Stimulated activated CD8-positive, alpha-beta memory T cell treated with anti-CD3 and anti-CD28 coated beads, Interleukin-15, amount 100 ng/mL, for 48 hours (primary cell): ENCODE results near the gene RNU1-2.
"Not testable (repeated sequence)": the region's sequence is repeated elsewhere in the genome, so short reads cannot be mapped to it uniquely, and the experiment has no call there.

Experiments used
- DNase-seq, 2 donors: peaks; one replicate each; pipeline ENCODE4 v3.0.0-alpha.2; 2020; ENCODE audit warnings: low read depth in 2 of 2

RNU1-2 gene

DNA sequence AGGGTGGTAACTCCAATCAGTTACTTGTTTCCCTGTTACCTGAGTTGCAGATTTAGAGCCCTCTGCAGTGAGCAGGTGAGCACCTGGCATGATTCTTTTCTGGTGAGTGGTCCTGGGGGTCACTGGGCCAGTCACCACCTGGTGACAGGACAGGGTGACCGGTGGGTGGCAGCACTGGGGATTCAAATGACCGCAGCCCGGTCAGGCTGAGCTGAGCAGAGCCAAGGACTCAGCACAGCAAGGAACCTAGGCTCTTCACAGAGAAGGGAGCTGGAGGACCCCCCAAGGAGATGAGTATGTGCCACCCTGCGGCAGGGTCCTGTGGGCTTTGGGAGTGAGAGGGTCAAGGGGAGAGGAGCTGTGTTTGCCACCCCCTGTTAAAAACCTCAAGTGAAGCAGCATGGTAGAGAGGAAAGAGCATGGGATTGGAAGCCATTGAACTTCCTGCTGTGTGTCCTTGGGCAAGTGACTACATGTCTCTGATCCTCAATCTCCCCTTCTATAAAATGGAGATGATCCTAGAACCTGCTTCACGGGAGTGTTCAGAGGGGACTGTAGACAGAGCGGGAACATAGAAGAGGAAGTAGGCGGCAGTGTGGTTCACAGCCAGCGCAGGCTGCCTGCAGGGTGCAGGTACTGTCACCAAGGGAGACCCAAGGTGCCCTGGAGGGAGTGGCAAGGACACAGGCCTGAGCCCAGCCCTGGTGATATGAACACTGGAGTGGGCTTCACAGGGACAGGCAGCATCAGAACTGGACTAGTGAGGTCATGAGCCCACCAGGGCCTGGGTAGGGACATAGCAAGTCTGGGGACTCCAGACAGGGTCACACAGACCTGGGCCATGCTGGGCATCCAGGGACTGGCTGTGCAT is 16.3 kb downstream of the RNU1-2 start:
- not testable (repeated sequence) for DNase-seq

DNA sequence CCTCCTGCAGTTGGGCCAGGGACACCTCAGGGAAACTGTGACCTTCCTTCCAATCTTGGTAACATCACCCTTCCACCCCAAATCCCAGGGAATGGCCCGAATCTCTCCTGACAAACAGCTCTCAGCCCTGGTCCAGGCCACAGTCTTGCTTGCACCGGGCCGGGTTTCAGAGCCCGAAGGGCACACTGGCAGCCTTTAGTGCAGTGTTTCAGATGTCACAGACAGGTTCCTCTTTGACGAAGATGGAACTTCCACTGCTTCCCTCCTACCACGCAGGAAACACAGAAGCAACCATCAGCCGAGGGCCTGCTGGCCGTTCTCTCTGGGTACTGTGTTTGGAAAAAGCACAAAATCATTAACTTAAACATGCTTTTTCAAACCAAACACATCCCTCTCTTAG is 17.0 kb downstream of the RNU1-2 start:
- not testable (repeated sequence) for DNase-seq

DNA sequence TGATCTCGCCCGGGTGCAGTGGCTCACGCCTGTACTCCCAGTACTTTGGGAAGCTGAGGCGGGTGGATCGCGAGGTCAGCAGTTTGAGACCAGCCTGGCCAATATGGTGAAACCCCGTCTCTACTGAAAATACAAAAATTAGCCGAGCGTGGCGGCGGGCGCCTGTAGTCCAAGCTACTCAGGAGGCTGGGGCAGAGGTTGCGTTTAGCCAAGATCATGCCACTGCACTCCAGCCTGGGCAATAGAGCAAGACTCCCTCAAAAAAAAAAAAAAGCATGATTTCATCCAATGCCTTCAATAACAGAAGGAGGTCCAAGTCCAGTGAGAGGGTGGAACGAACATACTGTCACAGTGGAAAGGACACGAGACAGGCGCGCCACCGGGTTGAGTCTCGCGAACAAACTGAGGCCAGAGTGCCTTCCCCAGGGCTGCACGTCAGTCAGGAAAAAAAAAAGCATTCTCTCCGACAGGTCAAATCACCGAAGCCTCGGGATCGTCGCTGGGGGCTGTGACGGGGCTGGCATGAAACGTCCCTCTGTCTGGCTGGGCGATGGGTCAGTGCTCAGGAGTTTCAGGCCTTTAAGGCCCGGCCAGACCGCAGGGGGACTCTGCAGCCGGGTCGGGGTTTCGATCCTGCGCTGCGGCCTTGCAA is 17.5 kb downstream of the RNU1-2 start:
- DNase-seq, result no peak

DNA sequence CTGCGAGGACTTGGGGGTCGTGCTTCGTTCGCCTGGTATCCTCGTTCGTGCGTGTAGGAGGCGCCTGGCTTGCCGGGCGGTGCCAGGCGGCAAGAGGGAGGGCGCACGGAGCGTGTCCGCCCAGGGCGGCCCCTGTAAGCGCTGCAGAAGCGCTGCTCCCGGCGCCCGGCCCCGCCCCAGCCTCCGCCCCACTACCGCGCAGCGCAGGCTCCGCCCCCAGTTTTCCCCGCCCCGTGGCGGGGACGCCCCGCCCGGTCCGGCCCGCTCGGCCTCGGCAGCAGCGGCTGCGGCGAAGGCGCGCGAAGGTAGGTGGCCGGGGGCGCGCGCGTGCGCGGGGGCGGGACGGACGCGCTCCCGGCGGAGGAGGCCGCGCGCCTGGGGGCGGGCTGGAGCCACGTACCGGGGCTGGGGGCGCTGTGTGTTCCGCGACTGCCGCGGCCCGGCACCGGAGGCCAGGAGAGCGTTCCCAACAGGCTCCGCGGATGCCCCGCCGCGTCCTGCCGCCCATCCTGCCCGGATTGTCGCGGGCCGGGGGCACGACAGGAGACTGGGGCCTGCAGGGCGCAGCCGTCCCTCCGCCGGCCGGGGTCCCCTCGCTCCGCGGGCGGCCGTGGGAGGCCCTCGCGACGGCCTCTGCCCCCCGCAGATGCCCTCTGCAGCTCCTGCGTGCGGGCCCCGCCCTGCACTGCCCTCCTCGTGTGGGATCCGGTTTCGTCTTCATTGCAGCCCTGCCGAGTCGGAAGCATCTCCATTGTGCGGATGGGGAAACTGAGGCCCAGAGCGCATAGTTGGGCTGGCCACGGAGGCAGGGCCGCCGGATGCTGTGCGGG is 18.3 kb downstream of the RNU1-2 start:
- DNase-seq, result peak; percentile 95

DNA sequence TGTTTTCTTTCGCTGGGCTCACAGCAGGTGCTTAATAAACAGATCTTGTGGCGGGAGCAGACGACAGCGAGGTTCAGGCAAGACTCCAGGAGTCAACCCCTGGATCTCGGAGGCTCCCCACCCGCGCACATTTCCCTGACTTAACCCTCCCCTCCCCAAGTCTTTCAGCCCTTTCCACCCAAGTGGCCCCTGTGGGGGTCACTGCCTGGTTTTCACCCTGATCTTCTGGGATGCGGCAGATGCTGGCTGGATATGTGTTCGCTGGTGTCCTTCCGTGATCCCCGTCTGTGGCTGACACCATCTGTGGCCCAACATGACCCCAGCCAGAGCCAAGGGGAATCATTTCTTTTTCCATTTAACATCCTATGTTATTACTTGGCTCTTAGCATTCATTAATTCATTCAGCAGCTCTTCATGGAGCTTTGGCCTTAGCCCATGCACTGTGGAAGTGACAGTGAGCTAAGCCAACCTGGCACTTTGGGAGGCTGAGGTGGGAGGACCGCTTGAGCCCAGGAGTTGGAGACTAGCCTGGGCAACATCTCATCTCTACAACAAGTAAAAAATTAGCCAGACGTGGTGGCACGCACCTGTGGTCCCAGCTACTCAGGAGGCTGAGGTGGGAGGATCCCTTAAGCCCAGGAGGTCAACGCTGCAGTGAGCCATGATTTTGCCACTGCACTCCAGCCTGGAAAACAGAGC is 19.3 kb downstream of the RNU1-2 start:
- not testable (repeated sequence) for DNase-seq

DNA sequence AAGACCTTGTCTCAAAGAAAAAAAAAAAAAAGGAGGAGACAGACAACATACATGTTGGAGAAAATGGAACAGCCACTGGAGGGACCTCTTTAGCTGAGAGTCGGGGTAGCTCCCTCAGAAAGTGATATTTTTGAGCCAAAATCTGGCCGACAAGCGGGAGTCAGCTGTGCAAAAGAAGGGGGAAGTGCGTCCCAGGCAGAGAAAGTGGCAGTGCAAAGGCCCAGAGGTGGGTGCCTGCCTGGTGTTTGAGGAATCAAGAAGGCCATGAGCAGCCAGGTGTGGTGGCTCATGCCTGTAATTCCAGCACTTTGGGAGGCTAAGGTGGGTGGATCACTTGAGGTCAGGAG is 19.8 kb downstream of the RNU1-2 start:
- no peak for DNase-seq

DNA sequence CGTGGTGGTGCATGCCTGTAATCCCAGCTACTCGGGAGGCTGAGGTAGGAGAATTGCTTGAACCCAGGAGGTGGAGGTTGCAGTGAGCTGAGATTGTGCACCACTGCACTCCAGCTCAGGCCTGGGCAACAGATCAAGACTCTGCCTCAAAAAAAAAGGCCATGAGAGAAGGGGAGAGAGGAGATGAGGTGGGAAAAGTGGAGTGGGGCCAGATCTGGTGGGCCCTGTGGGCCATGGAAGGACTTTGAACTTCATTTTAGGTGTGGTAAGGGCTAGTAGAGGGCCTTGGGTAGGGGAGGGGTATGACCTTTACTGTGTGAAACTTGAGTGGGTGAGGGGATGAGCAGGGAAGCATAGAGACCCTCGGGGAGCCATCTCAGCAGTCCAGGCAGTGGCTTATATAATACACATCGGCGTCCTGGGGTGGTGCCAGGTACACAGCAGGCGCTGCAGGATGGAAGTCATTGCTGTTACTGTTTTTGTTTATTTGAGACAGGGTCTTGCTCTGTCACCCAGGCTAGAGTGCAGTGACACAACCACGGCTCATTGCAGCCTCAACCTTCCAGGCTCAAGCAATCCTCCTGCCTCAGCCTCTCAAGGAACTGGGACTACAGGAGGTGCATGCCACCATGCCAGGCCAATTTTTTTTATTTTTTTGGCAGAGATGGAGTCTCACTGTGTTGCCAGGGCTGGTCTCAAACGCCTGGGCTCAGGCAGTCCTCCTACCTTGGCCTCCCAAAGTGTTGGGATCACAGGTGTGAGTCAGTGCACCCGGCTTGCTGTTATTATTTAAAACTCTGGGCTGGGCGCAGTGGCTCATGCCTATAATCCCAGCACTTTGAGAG is 20.5 kb downstream of the RNU1-2 start:
- not testable (repeated sequence) for DNase-seq

DNA sequence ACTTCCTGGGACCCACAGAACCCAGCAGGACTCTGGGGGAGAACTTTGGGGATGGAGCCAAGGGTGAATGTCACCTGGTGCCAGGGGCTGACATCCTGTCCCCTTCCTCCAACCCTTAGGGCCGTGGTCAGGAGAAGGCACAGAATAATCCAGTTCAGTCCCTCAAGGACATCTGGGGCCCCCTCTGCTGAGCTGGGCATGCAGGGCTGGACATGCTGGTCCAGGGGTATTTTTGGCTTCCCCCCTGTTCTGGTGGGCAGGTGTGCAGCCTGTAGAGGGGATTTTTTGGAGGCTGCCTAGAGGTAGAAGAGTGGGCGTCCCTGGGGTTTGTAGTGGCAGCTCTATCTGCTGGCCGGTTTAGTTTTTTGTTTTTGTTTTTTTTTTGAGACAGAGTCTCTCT is 22.6 kb downstream of the RNU1-2 start:
- no peak for DNase-seq

DNA sequence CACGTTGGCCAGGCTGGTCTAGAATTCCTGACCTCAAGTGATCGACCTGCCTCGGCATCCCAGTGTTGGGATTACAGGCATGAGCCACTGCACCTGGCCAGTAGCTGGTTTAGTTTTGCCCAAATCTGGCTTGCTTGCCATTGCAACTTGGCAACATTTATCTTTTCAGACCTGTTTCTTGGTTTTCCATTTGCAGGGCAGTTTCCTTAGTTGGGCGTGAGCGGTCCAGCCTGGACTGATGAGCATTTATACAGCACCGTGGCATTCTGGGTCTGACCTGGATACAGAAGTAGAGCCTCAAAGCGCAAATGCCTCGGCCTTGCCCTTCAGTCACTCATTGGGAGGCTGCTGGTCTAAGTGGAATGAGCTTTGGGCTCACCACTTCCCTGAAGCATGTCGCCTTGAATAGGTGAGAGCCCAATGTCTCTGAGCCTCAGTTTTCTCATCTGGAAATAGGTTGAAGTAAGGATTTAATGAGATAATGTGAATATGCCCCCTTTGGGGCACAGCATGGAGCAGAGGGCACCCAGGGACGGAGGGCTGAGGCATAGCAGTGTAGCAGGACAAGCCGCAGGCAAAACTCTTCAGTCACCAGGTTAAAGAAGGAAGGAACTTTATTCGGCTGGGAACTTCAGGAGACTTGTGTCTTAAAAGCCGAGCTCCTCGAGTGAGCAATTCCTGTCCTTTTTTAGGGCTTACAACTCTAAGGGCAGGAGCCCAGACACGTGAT is 23.3 kb downstream of the RNU1-2 start:
- not testable (repeated sequence) for DNase-seq

DNA sequence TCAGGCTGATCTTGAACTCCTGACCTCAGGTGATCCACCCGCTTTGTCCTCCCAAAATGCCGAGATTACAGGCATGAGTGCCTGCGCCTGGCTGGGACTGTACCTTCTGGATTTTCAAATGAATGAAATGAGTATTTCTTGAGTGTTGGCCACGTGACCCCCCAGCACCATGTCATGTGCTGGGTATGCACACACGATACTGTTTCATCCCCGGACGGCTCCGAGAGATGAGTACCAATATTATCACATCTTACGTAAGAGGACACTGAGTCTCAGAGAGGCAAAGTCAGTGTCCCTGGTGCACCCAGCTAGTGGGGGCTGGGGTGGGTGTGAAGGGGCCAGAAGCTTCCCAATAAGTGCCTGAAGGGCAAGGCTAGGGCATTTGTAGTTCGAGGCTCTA is 25.2 kb downstream of the RNU1-2 start:
- no peak for DNase-seq

DNA sequence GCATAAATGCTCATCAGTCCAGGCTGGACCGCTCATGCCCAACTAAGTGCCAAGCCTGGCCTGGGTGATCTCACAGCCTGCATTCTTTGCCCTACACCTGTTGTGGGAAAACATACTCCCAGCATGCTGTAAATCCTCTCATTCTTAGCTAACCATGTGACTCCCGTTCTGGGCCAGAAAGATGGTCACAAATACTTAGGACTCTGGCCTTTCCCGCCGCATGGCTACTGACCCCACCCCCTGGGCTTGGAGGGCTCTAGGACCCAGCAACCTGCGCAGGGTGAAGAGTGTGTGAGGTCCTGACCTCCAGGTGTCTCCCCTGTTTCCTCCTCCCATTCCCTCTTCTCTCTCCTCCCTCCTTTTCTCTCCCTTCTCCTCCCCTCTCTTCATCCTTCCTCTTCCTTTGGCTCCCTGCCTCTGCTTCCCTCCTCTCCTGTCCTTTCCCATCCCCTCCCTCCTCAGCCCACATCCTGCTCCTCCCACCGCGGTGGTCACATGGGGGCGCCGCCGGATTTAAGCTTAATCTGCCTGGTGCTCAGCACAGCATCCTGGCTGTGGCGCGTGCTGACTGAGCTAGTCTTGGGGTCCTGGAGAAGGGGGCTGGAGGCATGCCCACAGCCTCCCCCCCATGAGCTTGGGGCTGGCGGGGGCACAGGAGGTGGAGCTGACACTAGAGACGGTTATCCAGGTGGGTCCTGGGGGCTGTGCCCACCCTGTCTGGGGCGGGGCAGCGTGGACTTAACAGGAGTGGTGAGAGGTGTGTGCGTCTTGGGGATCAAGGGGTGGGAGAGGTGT is 25.8 kb downstream of the RNU1-2 start, which contains the start of gene CROCC:
Gene CROCC (plus strand): TSS at position 541 of the 795 bp plus-strand sequence. CDS start 88 bp downstream, at position 629.
- DNase-seq, result peak in 1 of 2 donors; percentile 38

DNA sequence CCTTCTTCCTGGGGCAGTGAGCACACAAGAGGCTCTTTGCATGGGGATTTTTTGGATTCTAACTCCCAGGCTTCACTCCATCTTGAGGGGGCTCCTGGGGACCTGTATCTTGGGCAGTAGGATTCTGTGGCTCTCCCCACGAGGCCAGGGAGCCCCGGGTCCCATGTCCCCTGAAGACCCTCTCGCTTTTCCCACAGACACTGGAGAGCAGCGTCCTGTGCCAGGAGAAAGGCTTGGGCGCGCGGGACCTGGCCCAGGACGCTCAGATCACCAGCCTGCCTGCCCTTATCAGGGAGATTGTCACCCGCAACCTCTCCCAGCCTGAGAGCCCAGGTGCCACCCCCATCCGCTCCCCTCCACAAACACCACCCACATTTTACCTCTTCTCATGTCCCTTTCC is 26.7 kb downstream of the RNU1-2 start:
- DNase-seq, result no peak

DNA sequence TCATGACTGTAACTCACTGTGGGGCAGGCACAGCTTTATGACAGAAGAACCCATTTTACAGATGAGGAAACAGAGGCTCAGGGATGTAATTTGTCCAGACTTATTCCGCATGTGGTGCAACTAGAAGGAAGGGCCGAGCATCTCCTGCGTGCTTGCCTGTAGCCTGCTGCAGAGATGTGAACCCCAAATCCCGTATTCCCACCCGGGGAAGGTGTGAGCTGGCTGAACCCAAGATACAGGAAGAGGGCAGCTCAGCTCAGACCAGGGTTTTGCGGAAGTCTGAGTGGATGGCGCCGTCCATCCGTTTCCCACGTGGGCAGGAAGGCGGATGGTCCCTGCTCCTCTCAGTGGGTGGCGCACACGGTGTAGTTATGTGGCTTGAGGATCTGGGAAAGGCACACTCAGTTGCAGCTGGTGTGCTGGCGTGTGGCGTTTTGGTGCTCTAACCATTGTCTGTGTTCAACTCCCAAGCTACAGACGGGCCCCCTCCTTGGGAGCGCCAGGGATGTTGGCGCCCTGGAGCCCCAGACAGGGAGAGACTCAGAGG is 27.2 kb downstream of the RNU1-2 start:
- no peak for DNase-seq

DNA sequence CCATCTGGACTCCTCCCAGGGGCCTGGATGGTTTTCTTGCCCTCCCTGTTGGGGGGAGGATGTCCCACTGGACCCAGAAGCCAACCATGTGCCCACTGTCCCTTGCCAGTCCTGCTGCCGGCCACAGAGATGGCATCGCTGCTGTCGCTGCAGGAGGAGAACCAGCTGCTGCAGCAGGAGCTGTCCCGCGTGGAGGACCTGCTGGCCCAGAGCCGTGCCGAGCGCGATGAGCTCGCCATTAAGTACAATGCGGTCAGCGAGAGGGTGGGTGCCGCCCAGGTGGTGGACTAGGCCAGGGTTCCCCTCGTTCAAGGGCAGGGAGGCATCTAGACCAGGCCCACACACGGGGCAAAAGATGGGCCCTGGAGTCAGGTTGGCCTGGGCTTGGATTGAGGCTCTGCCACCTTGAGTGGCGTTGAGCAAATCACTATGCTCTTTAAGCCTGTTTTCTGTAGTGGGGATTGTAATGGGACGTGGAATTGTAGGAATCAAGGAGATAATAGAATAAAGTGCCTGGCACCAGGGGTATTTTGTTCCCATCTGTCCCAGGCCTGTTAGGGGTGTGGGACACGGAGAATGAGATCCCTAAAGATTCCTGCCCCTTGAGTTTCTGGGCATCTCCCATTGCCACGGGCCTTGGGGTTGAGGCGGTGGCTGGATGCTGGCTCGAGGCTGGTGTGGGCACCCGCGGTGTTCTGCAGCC is 28.6 kb downstream of the RNU1-2 start:
- DNase-seq, result no peak

DNA sequence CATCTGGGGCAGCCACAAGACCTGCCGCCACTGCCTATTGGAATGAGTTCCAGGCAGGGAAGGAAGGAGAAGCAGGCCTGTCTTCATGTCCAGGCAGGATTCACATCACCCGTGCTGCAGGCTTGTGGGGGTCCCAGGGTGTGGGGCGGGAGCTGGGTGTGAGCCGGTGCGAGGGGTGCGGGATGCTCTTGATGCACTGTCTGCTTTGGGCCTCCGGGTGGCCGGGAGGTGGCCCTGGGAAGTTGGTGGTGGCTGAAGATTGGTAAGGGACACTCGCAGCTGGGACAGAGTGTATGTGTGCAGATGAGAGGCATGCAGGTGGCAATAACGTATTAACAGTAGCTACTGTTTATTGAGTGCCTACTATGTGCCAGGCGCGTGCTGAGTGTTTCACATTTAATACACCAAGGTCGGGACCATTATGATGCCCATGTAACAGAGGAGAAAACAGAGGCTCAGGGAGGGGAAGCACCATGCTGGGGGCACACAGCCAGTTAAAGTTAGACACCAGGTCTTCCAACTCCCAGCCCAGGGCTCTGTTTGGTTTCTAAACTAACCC is 29.2 kb downstream of the RNU1-2 start:
- no peak for DNase-seq

DNA sequence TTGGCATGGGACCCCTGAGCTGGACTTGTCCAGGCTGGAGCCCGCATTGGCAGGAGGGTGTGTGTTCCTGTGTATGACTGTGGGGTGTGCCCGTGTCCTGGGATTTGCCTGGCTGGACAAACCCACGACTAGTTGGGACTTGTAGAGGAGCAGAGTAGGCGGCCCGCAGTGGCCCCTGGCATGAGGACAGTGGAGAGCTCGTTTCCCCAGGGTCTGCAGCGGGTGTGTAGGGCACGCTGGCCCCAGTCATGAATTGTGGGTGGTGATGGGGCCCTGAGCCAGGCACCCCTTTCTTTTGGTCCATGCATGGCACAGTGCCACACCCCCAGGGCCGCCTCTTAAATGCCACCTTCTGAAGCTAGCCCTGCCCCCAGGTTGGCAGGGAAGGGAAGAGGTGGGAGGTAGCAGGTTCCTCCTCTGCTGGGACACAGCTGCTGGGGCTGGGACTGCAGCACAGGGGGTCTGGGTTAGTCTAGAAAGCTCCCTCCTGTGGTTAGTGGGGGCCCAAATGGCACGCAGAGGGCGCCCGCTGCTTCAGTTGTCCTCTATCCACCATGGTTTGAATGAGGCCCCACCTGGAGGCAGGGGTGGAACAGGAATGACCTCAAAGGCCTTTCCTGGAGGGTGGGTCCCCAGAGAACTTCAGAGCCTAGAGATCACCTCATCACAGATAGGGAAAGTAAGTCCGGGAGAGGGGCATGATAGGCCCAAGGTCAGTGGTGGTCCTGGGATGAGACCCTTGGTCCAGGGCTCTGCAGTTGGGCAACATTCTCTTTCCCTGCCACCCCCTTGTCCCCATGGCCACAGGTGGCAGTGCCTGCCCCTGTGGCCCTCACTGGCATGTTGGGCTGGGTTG is 30.1 kb downstream of the RNU1-2 start:
- no peak for DNase-seq

DNA sequence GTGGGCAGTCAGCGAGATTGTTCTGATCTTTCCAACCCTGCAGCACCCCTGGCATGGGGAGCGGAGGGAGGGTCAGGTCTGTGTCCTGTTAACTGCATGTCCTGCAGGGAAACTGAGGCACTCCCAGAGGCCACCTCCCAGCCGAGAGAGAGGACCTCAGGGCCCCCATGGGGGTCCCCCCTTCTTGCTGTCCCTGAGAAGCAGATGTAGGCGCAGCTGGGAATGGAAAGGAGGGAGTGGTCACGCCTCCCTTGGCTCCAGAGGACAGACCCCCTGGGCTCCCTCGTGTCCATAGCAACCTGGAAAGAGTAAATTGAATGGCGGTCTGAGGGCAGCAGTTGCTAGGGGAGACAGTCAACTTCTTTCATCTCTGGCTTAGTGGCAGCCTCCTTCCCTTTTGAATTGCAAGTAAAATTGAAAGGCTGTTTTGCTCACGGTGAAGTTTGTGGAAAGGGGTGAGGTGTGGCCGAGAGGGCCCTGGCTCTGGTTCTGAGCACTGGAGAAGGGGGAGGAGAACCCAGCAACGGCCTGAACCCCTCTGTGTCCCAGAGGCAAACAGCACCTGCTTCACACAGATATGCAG is 30.8 kb downstream of the RNU1-2 start:
- no peak for DNase-seq
